ENCODE data around the gene CDK7. TPM values are rescaled to one million over a fixed set of nuclear protein-coding genes. Genes with fewer than 3 reads are reported as not detected.

Gene CDK7
- total RNA-seq, 1 donor = 50.8 TPM

DNA sequence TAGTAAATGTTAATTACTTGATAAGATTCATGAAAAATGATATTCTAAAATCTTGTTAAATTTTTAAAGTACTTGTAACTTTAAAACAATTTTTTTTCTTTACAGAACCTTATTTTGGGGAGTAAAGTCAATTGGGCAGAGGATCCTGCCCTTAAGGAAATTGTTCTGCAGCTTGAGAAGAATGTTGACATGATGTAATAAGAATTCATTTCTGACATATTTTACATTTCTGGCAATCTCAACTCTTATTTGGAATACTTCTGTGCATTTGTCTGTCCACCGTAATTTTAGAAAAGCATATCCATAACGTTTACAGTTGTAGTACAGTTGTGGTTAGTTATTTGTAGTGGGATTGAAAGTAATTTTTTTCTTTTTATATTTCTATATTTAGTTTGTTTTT is 25.1 kb upstream of the CDK7 start:
- DNase-seq (ENCODE audit: low read depth) = peak; percentile 20
- no peak overlapping the region for H3K4me3 ChIP-seq (ENCODE audit: low read depth, low read length)
- TF ChIP-seq, protein P1, sequence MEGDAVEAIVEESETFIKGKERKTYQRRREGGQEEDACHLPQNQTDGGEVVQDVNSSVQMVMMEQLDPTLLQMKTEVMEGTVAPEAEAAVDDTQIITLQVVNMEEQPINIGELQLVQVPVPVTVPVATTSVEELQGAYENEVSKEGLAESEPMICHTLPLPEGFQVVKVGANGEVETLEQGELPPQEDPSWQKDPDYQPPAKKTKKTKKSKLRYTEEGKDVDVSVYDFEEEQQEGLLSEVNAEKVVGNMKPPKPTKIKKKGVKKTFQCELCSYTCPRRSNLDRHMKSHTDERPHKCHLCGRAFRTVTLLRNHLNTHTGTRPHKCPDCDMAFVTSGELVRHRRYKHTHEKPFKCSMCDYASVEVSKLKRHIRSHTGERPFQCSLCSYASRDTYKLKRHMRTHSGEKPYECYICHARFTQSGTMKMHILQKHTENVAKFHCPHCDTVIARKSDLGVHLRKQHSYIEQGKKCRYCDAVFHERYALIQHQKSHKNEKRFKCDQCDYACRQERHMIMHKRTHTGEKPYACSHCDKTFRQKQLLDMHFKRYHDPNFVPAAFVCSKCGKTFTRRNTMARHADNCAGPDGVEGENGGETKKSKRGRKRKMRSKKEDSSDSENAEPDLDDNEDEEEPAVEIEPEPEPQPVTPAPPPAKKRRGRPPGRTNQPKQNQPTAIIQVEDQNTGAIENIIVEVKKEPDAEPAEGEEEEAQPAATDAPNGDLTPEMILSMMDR (IDR thresholded peaks at IDR 0.05; ENCODE audit: insufficient read depth, low read length) = no peak

DNA sequence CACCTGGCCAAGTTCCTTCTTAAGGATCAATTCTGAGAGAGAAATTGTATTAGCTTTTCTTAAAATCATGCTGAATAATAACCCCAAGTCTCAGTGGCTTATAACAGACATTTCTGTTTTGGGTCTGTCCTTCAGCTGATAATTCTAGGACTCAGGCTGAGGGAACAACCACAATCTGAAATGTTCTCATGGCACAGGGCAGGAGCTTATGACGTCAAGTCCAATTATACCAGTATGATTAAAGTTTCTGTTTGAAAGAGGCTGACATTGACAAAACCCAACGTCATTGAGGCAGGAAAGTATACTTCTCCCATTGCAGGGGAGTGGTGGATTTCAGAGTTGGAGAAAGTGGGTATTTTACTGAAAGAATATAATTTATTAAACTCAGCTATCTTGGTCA is 23.5 kb upstream of the CDK7 start:
- TF ChIP-seq, protein P1 (IDR thresholded peaks at IDR 0.05; ENCODE audit: insufficient read depth, low read length) = no peak

DNA sequence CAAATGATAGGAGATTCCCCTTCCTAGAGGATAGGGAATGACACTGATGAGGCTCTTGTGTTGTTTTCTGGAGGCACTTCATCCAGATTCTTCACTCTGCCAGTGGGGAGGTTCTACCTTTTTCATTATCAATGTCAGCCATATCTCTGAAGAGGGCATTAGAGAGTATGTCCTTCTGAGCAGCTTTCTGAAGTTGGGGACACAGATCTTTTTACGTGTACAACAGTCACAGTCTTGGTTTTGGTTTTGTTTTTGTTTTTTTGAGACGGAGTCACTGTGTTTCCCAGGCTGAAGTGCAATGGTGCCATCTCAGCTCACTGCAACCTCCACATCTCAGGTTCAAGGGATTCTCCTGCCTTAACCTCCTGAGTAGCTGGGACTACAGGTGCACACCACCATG is 22.7 kb upstream of the CDK7 start:
- DNase-seq (ENCODE audit: low read depth) = no peak
- TF ChIP-seq, protein P1 (IDR thresholded peaks at IDR 0.05; ENCODE audit: insufficient read depth, low read length) = no peak
- H3K4me3 ChIP-seq (ENCODE audit: low read depth, low read length) = no peak overlapping the region

More for the DNA sequence above, 23.5 kb upstream of the CDK7 start:
- no peak overlapping the region for H3K4me3 ChIP-seq (ENCODE audit: low read depth, low read length)
- no peak for DNase-seq (ENCODE audit: low read depth)

DNA sequence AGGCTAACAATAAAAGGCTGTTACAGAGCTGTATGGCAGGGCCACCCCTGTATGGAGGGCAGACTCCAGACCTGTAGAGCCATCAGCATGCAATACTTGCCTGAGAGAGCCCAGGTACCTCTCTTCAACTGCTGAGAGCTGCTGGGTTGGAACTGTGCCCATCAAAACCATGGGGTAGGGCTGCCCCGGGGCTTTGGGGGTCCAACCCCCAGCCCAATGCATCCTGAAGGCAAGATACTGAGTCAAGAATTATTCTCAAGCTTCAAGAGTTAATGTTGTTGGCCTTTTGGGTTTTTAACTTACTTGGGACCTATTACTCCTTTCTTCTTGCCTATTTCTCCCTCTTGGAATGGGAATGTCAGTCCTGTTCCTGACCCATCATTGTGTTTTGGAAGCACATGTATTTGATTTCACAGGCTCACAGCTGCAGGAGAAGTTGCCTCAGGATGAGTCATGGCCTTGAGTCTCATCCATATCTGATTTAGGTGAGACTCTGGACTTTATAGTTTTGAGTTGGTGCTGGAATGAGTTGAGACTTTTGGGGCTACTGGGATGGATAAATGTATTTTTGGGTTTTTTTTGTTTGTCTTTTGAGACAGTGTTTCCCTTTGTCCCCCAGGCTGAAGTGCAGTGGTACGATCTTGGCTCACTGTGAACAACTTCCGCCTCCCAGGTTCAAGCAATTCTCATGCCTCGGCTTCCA is 21.0 kb upstream of the CDK7 start:
- no peak overlapping the region for H3K4me3 ChIP-seq (ENCODE audit: low read depth, low read length)
- DNase-seq (ENCODE audit: low read depth) = peak; percentile 68
- TF ChIP-seq, protein P1 (IDR thresholded peaks at IDR 0.05; ENCODE audit: insufficient read depth, low read length) = no peak

DNA sequence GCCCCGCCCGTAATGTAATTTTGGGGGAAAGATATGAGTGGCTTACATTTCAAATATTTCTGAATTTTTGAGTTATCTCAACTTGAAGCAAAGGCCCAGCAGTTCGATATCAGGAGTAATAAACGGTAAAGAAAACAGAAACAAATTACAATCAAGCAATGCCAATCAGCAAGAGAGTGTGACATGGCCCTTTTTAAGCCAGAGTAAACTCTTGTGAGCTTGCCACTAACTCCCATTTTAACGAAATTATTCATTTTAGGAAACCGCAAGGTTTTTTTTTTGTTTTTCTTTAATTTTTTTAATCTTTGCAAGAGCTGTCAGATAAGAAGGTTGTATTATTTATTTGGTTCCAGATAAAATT is 17.6 kb upstream of the CDK7 start:
- no peak for DNase-seq (ENCODE audit: low read depth)
- TF ChIP-seq, protein P1 (IDR thresholded peaks at IDR 0.05; ENCODE audit: insufficient read depth, low read length) = no peak

DNA sequence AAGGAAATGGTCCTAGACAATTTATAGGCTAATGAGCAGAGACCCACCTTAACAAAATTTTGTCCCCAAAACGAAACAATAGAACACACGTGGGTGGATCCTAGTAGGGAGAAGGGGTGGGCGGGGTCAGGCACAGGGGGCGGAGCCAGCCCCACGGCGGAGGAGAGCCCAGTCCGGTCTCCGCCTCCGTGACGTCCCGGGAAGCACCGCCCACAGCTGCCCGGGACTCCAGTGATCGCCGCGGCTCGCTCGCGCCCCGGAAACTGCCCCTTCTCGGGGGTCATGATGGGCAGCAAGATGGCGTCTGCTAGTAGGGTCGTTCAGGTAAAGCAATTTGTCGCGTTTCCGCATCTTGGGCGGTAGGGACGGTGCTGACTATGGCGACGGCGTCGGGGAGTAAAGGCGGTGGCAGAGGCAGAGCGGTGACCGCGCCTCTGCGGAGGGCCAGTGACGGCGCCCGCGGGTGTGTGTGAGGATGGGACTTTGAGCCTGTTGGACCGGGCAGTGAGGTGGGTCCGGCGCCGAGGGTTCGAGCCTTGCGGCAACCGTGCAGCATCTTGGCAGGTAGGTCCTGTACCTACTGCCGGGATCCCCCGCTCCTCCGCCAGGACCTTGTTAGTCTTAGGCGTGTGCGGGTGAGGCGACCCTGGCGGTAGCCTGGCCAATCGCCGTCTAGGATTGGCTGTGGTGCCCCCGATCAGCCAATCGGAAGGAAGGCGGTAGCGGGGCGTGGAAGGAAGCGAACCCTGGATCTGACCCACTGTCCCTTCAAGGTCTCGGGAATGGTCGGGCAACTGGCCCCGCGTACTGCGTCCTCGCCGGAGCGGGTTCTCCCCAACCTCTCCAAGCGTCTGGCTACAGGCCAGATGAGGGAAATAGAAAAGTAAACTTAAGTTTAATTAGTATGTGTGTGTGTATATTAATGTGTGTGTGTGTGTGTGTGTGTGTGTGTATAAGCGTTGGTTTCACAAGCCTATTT is 16.8 kb upstream of the CDK7 start:
- peak; percentile 88 for DNase-seq (ENCODE audit: low read depth)
- TF ChIP-seq, protein P1 (IDR thresholded peaks at IDR 0.05; ENCODE audit: insufficient read depth, low read length) = peak; percentile 44

More for the DNA sequence above, 17.6 kb upstream of the CDK7 start:
- H3K4me3 ChIP-seq (ENCODE audit: low read depth, low read length) = peak overlapping the region; percentile 39

More for the DNA sequence above, 16.8 kb upstream of the CDK7 start:
- H3K4me3 ChIP-seq (ENCODE audit: low read depth, low read length) = peak overlapping the region; percentile 97
